NCI-H510A treated with DMSO at 0.1 percent for 48 hours (cell line): ENCODE results near the gene MCEE.
"Not testable (repeated sequence)": the region's sequence is repeated elsewhere in the genome, so short reads cannot be mapped to it uniquely, and the experiment has no call there.

Experiments used
- DNase-seq: peaks from one replicate; lab custom pipeline; 2025; lab: John Stamatoyannopoulos, UW

MCEE gene

DNA sequence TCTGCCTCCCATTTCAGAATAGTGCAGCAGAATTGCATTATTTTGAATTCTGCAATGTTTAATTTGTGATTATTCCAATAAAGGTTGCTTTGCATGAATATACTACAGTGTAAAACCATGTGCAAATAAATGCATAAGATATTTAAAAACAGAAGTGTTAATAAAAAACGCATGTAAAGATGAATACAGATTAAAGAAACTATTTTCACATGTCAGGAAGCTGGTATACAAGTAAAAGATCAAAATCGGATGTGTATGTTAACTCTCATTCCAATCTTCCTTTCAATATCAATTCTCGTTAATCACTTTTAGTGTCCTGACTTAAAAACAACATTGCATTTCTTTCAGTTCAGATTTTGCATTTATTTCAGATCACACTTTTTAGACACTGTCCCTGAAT, 3.1 kb downstream of the MCEE start:
- DNase-seq: no peak

DNA sequence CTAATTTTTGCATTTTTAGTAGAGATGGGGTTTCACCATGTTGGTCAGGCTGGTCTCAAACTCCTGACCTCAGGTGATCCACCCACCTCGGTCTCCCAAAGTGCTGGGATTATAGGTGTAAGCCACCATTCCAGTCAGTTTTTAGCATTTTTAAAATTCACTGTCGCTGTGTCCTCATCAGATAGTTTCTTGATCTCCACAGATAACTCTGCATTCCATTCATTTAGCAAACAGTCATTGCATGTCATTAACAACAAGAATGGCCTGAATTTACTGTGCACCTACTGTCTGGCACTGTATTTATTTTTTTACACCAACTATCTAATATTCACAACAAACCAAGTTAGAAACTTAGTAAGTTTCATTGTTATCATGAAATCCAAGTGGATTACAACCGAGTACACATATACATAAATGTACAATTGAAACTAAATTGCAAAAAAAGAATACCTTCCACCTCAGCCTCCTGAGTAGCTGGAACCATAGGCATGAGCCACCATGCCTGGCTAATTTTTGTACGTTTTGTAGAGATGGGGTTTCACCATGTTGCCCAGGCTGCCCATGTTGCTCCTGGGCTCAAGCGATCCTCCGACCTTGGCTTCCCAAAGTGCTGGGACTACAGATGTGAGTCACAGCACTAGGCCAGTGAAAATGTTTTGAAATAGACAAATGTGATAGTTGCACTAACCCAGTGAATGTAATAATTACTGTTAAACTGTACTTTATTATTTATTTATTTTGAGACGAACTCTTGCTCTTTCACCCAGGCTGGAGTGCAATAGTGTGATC, 4.3 kb downstream of the MCEE start:
- no peak for DNase-seq

DNA sequence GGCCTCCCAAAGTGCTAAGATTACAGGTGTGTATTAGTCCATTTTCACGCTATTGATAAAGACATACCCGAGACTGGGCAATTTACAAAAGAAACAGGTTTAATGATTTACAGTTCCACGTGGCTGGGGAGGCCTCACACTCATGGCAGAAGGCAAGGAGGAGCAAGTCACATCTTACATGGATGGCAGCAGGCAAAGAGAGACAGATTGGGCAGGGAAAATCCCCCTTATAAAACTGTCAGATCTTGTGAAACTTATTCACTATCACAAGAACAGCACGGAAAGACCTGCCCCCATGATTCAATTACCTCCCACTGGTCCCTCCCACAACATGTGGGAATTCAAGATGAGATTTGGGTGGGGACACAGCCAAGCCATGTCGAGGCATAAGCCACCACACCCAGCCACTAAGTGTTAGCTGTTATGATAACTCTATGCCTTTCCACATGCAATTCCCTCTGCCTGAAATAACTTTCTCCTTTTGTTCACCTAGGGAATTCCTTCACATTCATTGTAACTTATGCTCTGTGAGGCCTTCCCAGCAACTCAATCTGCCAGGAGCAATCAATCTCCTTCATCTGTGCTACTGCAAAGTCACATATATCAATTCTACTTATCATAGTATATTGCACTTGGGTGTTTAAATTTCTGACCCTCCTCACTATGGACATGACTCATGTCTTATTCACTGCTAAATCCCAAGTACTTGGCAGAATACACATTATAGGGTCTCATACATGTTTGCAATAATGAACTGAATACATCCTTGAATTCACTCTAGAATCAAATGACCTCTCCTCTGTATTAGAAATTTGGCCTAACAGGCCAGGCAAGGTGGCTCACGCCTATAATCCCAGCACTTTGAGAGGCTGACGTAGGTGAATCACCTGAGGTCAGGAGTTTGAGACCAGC, 7.4 kb downstream of the MCEE start:
- DNase-seq: no peak

DNA sequence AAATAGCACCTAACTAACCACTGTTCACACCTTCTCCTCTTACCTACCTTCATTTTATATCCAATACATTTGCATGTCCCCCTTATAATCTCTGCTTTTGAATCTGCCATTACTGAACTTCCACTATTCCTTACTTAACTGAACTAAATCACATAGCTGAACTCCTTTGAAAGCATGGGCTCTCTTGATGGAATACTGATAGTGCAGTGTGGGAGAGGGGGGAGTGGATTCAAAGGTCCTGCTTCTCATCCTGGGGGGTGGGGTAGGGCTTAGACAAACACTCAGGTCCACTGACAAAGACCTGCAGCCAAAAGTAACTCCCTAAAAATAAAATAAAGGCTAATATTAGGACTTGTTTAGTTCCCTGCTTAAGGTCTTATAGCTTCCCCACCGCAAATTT, 8.6 kb downstream of the MCEE start:
- no peak for DNase-seq

DNA sequence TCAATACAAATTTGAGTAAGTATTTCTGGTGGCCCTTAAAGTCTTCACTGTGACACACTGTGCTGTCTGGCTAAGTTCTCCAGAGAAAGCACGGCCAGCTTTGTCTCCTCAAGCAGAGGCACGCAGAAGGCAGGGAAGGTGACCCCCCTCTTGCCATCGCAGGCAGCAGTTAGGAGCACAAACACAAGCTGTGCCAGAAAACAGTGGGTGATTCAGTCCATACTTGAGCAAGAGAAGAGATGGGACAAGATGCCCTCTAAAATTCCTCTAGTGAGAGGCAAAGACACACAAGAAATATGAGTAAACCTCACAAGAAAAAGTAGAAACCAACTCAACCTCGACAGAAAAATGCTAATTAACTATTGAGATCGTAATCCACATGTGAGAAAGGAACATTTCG, 9.8 kb downstream of the MCEE start:
- no peak for DNase-seq

DNA sequence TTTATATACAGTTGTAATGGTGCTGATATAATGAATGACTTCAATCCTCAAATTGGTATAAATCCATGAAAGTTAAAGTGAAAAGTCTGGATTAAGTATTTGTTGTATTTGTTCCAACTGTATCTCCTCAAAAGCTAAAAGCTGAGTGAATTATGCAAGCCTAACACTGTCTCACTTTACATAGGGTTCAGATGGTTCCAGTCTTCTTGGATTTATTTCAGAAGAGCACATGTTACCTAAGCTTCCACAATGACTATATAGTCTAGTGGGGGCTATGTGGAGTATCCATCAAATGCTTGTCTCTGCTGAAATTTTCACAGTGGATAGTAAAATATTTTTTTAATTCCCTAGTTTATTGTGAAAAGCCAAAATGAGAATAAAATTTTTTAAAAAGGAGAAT, 13.0 kb downstream of the MCEE start:
- no peak for DNase-seq

DNA sequence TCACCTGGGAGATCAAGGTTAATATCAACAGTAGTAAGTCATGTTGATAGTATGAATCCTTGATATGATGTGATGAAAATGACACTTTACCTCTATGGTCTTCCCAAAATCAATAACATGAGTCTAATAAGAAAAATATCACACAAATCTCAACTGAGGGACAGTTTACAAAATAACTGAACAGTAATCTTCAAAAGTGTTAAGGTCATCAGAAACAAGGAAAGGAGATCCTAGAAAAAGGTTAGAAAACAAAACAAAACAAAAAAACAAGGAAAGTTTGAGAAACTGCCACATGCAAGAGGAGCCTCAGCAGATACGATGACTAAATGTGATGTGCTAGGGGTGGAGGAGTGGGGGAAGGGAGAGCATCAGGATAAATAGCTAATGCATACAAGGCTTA, 16.2 kb downstream of the MCEE start:
- no peak for DNase-seq

DNA sequence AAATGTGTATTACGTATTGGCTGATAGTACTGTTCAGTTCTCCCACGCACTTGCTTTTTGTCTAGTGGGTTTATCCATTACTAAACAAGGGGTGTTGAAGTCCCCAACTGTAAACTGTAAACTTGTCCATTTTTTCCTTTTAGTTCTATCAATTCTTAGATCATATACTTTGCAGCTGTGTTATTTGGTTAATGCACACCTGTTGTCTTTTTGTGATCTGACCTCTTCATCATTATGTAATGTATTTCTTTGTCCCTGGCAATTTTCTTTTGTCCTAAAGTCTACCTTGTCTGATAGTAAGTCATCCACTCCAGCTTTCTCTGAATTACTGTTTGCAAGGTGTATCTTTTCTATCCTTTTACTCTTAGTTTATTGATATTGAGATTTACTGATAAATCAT, 21.9 kb downstream of the MCEE start:
- DNase-seq: no peak

DNA sequence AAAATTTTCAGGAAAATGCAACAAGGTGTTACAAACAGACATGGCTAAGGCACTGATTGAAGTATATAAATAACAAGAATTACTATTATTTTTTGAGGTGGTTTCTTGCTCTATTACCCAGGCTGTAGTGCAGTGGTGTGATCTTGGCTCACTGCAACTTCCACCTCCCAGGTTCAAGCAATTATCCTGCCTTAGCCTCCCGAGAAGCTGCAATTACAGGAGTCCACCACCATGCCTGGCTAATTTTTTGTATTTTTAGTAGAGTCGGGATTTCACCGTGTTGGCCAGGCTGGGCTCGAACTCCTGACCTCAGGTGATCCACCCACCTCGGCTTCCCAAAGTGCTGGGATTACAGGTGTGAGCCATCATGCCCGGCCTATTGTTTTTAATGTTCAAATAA, 23.6 kb downstream of the MCEE start:
- DNase-seq: not testable (repeated sequence)

DNA sequence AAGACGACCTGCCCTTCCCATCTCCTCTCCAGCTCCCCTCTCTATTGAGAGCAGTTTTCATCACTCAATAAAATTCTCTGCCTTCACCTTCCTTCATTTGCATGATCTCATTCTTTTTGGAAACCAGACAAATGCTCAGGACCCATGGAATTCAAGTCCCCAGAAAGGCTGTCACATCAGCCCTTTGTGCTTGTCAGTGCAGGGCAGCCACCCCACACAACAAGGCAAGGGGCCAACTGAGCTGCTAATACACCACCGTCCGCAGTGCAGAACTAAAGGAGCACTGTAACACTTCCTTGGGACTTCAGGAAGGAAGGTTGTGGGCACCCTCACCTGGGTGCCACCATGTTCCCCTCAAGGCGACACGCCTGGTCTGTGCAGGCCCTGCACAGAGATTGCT, 26.2 kb downstream of the MCEE start:
- no peak for DNase-seq

DNA sequence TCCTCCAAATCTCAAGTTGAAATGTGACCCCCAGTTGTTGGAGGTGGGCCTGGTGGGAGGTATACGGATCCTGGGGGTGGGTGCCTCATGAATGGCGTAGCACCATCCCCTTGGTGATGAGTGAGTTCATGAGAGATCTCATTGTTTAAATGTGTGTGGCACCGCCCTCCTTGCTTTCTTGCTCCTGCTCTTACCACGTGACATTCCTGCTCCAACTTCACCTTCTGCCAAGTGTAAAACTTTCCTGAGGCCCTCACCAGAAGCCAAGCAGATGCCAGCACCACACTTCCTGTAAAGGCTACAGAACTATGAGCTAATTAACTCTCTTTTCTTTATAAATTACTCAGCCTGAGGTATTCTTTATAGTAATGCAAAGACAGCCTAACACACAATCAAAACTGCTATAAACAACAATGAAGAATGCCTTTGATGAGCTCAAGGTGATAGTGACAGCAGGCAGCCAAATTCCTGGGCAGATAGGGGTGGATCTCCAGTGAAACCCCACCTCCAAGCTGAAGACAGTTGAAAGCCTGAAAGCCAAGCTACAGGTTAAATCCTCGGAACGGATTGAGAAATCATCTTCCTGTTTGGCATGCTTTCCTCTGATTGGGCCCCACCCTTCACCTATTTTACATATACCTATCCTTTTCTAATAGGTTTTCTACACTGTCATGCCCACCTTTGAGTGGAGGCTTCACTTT, 26.9 kb downstream of the MCEE start:
- DNase-seq: no peak

DNA sequence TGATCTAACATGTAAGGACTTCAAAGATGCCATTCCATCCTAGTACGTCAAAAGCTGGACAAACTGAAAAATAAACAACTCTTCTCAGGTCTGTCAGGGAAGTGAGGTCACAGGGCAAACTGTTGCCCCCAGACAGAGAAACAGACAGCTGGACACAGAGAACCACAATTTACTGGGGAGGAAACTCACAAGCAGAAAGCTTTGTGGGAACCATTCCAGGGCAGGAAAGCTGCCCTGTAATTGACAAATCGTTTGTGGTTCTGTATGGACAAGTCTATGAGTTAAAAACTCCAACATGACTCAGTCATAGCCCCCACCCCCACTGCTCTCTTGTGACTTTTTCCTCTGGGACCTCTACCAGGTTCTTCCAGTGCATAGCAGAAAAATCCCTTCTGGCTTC, 28.4 kb downstream of the MCEE start:
- DNase-seq: no peak

DNA sequence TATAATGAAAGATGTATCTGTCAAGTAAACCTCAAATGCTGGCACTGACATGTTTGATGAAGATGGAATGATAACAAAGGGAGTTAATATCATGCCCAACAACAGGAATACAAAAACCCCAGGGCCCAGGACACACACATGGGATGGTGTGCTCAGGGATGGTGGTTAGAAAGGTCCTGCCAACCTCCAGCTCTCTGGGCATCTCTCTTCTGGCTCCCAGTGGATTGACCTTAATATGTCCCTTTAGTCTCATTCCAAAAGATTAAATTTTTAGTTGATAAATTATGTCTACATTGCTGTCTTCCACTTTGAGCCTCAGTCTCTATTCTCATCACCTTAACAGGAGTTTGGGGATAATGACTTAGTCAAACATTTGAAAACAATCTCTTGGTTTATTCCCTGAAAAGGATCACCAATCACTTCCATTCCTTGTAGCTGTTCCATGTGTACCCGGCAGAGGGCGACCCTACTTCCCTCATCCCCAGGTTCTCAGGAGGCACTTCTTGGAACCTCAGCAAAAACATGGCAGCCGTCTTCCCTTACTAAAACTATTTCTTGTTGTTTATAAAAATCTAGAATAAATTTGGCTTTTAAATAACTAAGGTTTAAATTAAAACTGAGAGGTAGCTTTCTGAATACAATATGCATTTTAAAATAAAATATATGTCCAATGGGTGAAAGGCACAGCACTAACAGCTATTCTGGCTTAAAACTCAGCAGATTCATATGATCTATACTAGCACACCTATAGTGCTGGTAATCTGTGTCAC, 29.6 kb downstream of the MCEE start:
- peak; percentile 41 for DNase-seq

DNA sequence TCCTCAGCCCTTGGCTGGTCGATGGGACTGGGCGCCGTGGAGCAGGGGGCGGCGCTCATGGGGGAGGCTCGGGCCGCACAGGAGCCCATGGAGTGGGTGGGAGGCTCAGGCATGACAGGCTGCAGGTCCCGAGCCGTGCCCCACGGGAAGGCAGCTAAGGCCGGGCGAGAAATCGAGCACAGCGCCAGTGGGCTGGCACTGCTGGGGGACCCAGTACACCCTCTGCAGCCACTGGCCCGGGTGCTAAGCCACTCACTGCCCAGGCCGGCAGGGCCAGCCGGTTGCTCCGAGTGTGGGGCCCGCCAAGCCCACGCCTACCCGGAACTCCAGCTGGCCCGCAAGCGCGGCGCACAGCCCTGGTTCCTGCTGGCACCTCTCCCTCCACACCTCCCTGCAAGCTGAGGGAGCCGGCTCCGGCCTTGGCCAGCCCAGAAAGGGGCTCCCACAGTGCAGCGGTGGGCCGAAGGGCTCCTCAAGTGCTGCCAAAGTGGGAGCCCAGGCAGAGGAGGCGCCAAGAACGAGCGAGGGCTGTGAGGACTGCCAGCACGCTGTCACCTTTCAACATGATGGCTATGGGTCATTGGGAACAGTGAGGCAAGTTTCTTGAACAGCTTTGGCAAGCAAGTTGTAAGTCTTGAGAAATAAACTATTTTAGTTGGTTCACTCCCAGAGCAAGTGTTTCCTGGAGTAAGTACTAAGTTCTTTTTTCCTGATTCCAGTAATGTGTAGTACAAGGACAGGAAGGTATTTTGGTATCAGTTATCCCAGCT, 37.4 kb downstream of the MCEE start:
- not testable (repeated sequence) for DNase-seq

DNA sequence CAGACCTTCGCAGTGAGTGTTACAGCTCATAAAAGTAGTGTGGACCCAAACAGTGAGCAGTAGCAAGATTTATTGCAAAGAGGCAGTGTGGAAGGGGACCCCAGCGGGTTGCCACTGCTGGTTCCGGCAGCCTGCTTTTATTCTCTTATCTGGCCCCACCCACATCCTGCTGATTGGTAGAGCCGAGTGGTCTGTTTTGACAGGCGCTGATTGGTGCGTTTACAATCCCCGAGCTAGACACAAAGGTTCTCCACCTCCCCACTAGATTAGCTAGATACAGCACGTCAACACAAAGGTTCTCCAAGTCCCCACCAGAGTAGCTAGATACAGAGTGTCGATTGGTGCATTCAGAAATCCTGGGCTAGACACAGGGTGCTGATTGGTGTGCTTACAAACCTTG, 38.2 kb downstream of the MCEE start:
- DNase-seq: not testable (repeated sequence)

DNA sequence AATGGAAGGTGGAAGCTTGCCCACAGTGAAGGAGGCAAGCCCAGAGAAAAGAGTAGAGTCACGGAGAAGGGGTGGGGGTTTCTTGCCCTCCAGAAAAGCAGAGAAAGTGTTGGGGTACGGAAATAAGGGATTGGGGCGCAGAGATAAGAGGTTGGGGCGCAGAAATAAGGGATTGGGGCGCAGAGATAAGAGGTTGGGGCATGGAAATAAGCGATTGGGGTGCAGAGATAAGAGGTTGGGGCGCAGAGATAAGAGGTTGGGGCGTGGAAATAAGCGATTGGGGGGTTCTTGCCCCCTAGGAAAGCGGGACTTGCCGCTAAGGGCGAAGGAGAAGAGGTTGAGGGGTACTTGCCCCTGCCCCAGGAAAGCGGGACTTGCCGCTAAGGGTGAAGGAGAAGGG, 40.6 kb downstream of the MCEE start:
- DNase-seq: not testable (repeated sequence)

DNA sequence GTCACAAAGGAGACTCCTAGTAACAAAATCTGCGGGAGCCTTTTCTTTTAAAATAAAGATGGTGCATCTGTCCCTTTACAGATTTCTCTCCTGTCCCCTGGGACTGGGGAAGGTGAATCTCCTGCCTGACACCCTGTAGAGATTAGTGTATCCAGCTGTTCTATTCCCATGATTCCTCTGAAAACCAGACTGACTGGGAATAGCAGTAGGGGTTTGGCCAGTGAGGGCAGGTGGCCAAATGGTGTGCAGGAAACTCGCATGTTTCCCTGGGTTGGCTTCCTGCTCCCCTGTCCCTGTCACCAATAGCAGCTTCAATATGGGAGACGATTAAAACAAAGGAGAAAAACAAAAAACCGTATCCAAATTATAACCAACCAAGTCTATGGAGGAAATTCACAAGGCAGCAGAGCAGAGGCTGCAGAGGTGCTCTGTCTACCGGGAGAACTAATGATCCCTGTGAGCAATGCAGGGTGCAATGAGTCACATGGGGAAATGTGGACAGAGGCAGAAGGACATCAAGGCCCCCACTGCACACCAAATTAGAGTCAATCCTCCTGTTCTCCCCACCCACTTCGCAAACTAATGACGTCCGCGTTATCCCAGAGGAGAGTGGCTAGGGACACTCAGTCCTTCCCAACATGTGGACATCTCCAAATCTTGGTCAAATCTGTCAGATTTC, 44.6 kb downstream of the MCEE start:
- peak; percentile 22 for DNase-seq

DNA sequence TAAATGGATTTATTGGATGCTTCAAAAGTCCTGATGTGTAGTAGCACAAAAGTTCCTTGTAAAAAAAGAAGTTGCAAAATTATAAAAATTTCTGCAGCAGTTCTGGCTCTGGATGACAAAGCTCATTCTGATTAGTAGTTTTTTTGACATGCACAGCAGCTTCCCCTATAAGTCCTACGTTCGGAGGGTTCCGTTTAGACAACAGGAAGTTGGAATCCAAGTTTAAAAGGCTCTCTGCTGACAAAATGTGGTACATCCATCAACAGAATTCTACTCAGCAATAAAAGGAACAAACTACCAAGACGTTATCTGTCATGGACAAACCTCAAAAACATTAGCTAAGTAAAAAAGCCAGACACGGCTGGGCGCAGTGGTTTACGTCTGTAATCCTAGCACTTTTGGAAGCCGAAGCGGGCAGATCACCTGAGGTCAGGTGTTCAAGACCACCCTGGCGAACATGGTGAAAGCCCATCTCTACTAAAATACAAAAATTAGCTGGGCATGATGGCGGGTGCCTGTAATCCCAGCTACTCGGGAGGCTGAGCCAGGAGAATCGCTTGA, 46.2 kb downstream of the MCEE start:
- DNase-seq: not testable (repeated sequence)

DNA sequence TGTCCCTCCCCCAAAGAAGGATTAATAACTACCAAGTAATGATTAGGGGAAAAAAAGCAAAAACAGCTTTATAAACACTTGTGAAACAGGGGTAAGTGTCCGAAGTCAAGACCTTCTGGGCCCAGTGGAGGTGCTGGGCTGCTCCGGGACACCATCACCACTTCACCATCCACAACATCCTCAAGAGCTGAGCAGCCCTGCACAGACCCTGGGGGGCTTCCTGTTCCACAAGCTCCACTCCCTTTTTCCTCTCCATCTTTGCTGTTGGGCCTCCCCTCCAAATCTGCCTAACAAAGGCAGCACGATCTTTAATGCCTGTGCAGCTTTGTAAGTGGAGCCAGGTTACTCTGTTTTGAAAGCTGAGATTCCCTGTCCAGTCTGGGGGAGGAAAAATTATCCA, 46.7 kb downstream of the MCEE start:
- not testable (repeated sequence) for DNase-seq
